GM18498 (cell line): Measurements from ENCODE around the gene SEMA6A.
"Not testable (repeated sequence)": the region's sequence is repeated elsewhere in the genome, so short reads cannot be mapped to it uniquely, and the experiment has no call there.

ENCODE experiments used
- ATAC-seq: cut with Tn5 transposase; IDR thresholded peaks from one replicate; pipeline ENCODE4 v1.9.1; 2021; ENCODE audit warnings: mild to moderate bottlenecking, moderate library complexity; ENCODE audit not compliant: unreplicated experiment

SEMA6A gene

DNA sequence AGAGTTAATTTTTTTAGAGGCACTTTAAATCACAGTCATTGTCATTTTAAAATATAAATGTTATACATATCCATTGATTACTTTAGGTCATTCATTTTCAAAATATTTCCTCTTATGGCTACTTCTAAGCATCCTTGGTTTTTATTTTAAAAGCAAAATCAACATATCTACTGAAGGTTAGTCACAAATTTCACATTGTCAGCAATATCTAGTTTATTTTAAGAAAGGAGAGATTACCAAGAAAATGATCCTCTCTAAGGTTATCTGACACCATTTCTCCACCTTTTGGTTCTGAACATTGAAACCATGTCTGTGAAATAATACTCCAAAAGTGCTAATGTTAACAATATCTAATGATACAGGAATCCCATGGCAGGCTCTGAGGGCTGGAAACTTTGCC, 24.5 kb downstream of the SEMA6A start:
- ATAC-seq, result no peak

DNA sequence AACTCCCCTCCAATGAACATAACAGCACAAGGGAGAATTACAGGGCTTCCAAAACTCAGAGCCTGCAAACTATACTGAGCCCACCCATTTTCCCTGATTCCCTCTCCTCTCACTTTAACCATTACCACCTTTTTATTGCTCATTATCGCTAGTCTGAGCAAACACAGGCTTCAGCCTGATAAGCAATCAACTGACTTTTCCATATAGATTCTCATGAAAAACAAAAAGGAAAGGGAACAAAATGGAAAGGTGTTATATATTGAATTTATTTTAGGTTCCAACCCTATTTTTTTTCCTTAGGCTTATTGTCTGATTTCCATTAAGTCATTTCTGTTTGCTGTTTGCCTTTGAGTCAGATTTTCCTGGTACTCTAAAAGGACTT, 27.9 kb downstream of the SEMA6A start:
- ATAC-seq, result no peak

DNA sequence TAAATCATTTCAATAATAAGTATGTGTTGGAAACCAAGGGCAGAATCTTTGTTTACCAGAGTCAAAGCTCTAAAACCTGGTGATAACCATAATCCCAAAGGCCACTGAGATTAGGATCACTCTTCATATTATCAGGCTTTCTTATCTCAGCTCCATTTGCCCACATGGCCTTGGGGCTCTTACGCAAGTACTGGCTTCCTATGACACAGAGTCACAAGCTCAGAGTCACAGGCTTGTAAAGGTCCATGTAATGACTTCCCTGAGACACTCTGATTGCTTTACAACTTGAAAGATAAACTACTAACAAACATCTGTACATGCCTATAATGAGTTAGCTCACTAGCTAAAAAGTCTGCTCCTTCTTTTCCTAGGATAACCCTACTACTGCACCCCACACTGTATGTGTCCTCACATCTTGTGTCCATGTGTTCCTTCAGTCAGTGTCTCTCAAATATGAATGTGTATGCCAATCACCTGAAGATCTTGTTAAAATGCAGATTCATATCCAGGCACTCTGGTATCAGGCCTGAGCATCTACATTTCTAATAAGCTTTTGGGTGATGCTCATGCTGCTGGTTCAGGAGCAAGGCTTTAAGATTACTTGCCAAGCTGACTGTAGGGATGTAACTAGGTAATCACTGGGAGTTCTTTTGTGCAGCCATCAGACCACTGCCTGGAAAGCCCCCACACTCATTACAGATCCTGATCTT, 28.4 kb downstream of the SEMA6A start:
- ATAC-seq, result no peak

DNA sequence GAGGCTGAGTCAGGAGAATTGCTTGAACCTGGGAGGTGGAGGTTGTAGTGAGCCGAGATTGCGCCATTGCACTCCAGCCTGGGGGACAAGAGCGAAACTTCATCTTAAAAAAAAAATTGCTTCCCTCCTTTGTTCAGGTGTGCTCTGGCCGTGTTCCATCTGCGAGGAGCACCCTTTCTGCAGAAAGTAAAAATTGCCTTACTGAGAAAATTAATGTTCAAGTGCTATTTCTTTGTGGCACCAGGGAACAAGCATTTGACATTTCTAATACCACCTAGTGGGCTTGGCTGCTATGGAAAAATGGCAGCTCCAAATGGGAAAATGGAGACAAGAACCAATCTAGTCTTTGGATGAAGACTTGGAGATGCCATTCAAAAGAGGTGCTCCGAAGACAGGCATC, 29.2 kb downstream of the SEMA6A start:
- ATAC-seq, result not testable (repeated sequence)

DNA sequence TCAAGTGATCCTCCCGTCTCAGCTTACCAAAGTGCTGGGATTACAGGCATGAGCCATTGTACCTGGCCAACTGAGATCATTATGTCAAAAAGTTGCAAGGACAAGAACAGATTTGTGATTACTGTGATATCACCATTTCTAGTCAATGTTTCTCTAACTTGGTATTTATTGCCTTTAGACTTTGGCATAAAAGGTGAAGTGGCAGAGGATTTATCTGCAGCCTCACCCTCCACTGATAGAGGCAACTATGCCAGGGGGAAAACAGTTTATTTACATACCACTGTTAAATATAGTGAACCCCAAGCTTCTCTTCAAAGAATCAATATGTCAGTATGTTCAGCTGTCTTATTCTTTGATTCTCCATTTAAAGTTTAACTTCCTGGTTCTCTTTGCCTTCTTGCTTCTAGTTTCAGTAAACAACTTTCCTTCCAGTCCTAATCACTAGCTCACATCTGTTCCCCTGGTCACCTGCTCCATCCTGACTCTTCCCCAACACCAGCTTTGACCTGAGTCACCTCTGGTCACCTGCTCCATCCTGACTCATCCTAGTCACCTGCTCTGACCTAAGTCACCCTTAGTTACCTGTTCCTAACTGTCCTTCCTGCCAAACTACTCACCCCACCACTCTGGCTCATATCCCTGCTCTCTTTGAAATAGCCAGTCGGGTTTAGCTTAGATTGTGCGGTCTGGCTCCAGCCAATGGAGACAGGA, 29.9 kb downstream of the SEMA6A start:
- no peak for ATAC-seq

DNA sequence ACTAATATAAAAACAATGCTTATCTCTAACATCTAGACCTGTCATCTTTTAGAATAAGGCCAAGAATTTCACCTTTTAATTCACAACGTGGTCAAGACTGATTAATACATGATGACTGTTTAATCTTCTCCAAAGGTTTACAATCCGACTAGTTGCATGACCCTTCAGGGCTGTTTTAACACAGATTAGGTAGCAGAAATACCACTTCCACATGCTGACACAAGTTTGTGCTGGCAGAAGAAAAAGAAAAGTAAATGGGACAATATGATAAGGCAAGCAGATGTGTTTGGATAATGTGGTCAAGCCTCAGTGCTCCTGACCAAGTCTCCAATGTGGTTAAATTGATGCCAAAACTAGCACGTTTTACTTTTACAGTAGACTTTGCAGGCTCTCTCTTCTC, 31.1 kb downstream of the SEMA6A start:
- ATAC-seq, result no peak

DNA sequence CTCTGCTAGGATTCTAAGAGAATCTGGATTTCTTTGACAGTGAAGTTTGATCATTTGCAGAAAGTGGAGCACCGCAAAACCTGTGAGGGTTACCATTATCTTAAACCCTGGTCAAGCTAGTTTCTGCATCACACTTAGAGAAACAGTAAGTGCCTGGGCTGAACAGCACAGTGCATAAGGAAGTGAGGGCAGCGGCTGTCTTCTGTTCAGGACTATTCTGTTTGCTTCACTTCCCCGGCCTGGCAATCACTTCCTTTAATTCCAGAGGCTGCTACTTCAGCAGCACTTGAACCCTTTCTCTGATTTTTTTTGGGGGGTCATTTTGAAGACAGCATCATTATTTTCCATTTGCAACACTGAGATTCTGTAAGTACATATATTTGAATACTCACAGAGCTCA, 32.0 kb downstream of the SEMA6A start:
- ATAC-seq, result no peak

DNA sequence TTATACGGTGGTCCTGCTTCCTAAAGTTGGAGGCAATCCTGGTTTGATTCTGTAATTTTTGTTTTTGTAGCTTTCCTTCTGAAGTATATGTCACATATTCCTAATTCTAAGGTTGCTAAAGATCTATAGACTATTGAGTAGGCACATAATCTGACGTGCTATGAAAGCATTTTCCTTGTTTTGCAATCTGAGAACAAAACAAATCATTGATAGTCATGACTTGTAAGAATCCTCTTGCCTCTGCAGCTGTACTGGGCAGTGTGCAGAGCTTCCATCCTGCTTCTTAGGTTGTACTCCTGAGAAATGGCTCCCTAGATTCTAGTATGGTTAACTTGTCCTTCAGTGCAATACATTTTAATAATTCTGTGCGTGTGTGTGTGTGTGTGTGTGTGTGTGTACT, 35.4 kb downstream of the SEMA6A start:
- ATAC-seq, result no peak

DNA sequence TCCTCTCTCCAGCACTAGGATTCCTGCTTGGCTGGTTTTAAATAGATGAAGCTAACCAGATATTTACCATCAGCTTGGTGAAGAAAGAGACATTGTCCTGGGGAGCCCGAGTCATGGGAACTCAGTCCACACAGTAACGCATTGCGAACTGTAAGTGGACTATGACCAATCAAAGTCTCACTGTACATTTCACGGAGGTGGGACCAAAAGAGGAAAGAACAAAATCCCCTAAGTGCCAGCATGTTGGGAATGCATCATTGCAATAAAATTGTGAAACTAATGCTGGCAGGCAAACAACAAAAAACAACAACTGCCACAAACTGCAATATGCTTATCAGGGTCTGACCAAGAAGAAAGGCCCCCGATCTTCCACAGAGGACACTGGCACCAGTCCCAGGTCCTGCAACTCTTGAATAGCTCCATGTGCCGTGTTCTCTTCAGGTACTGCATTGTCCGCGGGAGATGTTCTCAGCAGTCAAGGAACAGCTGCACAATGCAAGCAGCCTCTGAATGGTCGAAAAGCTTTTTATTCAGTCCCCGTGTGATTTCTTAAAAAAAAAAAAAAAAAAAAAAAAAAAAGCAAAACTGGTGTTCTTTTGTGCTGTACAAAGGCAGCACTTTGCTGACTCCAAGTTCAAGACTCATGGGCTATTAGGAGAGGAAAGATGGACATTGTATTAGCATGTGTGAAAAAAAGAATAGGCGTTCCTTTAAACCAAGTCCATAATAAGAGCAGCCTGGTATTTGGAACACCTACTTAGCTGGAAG, 38.1 kb downstream of the SEMA6A start:
- no peak for ATAC-seq

DNA sequence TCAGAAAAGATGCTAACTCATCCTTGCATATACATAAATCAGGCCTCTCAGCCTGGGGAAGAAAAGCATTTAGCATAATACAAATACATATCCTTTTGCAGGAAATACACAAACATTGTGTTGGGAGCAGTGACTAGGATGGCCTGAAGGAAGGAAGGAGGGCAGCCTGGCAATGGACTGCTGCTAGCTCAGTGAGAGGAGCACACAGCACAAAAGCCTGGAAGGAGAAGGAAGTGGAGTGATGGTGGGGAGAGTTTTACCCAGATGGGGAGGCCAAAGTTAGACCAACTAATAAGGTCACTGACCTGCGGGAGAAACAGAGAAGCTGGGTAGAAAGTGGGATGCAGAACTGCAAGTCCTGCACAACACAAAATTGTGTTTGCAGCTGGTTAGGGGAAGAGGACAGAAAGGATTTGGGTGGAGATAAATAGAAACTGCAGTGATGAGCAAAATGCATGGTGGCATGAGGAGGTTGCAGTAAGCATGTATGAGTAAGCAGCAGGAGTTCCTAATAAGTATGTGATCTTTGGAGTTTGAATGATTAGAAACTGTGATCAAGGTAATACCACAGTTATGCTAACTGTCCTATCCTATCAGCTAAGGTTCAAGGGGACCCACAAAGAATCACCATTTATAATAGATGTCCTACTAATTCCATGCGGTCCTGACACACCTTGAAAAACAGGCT, 39.5 kb downstream of the SEMA6A start:
- ATAC-seq, result no peak

DNA sequence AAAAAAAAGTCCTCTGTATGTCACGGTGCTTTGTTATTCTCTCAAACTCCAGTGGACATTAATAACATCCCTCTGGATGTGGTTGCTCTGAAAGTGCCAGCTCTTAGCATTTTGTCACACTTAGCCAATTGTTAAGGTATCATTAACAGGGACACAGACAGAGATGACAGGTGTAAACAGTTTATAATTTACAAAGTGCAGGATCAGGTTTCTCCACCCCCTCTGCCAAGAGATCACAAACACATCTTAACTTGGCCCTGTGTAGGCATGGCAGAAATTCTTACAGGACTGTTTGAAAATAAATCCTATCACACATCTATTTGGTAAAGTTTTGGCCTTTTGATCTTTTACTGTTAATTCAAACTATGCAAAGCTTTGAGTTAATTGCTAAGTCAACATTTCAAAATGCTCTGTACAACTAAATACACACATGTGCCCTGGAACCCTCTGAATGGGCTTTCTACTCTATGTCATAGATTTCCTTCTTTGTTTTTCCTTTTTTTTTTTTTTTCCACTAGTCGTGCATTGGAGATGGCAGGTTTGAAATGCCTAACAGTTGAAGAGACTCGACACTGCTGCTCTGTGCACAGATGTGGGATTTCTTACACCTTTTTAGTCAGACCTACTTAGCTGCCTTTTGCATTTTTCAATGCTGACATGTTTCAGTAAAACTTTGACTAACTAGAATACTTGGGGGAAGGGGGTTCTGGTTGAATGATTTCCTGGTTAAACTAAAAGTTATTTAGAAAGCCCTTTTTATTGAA, 41.7 kb downstream of the SEMA6A start:
- ATAC-seq, result no peak

DNA sequence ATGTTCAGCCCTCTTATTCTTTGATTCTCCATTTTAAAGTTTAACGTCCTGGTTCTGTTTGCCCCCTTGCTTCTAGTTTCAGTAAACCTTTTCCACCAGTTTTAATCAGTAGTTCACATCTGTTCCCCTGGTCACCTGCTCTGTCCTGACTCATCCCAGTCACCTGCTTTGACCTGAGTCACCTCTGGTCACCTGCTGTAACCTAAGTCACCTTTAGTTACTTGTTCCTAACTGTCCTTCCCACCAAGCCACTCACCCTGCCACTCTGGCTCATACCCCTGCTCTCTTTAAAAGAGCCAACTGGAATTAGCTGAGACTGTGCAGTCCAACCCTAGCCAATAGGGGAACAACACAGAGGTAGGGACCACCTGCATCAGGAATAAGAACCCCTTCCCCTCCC, 43.0 kb downstream of the SEMA6A start:
- no peak for ATAC-seq

DNA sequence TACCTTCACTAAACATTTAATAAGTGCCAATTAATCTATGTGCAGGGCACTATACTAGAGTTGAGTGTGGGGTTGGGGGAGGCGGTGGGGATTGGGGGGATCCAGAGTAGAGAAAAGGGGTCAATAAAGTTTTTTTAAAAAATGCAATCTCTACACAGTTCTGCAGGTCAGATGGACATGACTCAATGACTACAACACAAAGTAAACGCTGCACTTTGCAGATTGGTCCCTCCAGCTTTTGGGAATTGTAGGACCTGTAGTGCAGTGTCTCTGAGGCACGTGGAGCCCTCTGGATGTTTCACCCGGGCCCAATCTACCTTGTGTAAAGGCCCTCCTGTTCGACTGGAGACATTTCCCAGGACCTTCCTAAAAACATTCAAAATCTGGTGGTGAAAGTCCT, 43.5 kb downstream of the SEMA6A start:
- ATAC-seq, result no peak

DNA sequence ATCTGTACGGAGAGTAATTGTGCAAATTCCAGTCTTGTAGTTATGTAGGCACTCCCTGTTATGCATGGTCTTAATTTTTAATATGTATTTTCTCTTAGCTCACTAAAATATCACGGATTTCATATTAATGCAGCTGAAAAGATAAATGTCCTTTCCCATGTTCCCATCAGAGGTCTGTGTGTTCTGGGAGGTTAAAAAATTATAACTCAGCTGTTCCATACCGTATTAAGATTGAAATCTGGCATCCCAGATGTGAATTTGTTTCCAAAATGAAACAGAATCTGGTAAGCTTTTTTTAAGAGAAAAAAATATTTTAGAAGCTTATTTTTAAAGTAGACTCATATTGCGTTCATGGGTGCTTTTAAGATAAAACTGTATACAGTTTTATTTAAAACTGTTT, 44.3 kb downstream of the SEMA6A start:
- no peak for ATAC-seq

DNA sequence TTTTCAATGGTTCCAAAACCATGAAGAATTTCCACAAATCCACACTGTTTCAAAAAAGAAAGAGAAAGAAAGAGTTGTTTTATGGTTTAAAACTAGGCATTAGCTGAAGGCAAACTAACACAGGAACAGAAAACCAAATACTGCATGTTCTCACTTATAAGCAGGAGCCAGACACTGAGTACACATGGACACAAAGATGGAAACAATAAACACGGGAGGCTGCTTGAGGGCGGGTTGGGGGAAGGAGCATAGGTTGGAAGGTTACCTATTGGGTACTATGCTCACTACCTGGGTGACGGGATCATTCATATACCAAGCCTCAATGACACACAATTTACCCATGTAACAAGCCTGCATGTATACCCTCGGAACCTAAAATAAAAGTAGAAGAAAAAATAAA, 45.0 kb downstream of the SEMA6A start:
- no peak for ATAC-seq

DNA sequence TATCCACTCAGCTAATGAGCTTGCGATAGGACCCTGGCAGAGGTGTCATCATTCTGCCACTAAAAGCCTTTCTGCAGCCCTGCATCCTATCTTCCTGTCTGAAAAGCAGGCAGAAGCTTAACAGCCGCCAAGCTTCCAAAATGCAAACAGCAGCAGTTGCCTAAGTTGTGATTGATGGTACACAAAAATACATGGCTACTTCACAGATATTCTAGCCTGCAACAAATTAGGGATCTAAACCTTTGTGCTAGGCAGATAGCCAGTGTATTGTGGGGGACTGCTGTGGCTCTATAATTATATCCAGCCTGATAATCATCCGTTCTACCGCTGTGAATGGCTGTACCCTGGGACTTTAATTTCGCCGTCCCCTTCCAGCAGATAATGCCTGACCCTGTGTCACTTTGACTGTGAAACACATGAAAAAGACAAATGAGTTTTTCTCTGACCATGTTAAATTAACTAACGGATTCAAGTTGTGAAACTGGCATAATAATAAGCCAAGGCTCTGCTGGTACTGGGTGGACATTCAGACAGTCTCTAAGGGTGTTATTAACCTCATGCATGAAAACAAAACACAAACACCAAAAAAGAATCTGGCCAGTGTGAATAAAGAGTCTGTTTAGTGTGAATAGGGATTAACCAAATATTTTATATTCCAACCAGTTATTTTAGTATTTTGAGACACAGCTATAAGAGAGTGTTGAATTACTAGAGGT, 45.9 kb downstream of the SEMA6A start:
- no peak for ATAC-seq

DNA sequence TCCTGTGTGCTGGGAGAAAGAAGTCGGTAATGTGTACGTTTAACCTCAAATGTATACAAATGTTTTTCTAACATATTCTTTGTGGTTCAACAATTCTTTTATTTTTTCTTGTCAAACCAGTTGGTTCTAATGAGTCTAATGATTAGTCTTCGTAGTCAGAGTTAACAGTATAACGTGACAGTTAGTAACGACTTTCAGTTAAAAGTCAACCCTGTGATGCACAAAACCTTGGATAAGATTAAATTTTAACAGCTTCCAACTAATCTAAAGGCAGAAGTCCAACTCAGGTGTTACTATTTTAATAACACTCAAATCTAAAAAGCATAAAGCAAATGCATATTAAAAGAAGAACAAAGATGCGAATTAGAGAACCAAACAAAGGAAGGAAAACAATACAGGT, 47.0 kb downstream of the SEMA6A start:
- ATAC-seq, result no peak

DNA sequence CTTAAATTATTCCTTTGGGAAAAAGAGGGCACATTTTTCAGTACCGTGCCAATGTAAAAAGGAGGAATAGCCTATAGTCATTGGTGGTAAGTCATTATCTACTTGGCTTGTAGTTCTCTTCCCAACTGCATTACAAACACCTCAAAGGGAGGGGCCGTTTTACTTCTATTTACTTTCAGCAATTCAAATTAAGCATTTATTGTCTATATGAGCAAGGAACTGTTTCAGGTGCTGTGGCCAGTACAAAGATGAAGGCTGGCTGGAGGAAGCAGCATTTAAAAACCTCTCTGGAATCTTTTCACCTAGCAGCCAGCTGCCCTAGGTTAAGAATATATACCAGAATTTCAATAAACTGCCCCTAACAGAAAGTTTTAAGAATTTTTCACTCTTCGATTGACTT, 48.9 kb downstream of the SEMA6A start:
- ATAC-seq, result no peak

DNA sequence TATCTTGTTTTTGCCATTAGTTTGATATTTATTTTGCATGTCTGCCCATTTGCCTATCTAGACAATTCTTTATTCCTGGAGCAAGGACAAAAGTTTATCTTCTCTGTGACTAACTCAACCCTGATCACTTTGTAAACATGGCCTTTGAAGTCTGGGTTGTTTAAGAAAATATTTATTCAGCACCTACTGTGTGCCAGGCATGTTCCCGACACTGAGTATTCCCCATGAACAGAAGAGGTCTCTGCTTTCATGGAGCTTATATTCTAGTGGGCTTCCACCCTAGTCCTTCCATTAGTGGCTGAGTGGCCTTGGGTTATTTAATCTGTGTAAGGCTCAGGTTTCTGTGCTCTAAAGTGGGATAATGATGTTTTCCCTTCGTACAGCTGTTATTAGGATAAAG, 49.7 kb downstream of the SEMA6A start:
- ATAC-seq, result no peak
